Stimulated activated CD4-positive, alpha-beta T cell treated with anti-CD3 and anti-CD28 coated beads, Interleukin-12 subunit alpha, Interleukin-12 subunit beta, amount 100 ng/mL, for 48 hours (primary cell): Measurements from ENCODE around the gene FNDC11.

Source experiments
- DNase-seq, 3 donors: peaks; one replicate each; pipeline ENCODE4 v3.0.0-alpha.2; 2020; ENCODE audit warnings: low read depth in 2 of 3, low spot score in 1 of 3

Gene FNDC11

DNA sequence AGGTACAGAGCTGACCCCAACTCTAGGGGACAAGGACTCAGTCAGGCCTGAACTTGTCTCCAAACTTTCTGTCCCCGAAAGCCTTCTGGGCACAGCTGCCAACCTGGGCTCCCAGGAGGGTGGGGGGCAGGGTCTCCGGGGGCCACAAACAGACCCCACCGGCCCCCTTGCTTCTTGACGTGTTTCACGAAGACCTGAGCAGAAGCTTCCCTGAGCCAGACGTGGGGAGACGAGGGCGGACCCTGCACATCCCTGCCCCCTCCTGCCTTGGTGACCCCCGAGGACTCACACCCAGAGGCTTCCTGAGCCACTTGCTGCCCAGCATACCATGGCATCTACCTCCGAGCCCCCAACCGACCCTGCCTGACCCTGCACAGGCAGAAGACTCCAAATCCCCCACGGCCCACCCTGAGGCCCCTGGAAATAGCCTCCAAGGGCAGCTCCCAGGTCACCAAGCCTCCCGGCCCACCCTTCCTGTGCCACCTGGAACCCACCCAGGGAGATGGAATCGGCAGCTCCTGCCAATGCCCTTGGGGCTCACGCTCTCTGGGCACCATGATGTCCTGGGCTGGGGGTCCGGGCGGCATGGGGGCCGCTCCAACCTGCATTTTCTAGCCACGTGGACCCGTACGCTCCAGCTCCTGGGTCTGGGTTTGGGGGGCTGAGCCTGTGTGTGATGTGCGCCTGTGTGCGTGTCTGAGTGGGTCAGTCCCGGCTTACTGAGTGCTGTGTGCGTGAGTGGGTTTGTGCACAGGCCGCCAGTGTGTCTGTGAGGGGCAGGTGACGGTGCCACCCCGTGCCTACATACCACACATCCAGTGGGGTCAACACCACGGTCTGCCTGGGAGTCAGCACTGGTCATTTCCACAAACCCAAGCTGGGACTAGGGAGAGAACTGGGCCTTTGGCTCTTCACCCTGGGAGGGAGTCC, 14.3 kb upstream of the FNDC11 start:
- no peak for DNase-seq

DNA sequence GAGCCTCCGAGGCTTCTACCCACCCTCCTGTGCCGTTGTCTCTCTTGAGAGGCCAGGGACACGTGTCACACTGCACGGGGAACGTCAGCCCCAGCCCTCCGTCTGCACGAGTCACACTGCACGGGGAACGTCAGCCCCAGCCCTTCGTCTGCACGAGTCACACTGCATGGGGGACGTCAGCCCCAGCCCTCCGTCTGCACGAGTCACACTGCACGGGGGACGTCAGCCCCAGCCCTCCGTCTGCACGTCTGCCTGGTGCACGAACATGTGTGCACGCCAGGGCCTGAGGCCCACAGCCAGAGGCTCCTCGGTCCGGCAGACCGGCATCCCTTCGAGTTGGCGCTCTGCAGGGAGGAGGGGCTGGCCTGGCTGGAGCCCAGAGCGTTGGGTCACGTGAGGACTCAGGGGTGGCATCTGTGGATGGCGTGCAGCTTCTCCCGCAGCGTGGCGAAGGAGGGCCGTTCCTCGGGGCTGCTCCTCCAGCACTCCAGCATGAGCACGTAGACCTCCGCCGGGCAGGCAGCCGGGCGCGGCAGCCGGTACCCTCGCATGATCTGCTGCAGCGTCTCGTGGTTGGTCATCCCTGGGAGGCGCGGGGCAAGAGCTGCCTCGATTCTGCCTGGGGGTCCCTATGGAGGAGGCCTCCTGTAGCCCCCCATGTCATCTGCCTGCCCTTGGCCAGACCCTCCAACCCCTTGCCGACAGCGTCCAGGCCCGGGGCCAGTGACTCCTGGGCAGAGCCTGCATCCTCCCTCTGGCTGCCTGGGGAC, 13.4 kb upstream of the FNDC11 start:
- no peak for DNase-seq

DNA sequence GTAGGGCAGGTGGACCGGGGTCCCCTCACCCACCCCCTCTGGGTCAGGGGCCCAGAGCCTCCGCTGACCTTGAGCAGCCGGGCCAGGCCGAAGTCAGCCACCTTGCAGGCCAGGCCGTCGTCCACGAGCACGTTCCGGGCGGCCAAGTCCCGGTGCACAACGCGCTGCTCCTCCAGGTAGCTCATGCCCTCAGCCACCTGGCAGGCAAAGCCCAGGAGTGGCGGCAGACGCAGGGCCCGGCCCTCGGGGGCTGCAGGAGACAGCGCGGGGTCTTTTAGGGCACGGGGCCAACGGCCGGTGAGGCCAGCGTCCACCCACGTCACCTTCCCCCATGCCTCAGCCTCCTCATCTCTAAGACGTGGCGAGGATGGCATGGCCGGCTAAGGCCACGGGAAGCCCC, 12.6 kb upstream of the FNDC11 start:
- DNase-seq: no peak

DNA sequence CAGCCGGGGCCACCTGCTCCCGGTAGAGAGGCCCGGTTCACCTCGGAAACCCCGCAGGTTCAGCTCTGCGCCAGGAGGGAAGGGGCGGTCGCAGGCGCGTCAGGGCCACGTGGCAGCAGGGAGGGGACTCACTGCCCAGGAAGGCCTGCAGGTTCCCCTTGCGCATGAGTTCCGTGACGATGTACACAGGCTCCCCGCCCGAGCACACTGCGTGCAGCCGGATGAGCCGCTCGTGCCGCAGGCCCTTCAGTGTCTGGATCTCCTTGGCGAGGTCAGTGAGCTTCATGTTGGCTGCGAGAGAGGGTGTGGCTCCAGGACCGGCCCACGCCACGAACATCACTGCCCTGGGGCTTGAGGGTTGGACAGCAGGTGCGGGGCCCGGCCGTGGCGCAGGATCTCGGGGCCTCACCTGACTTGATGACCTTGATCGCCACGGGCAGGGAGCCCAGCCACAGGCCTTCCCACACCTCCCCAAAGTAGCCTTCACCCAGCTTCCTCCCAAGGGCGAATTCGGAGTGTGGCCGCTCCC, 11.9 kb upstream of the FNDC11 start:
- no peak for DNase-seq

DNA sequence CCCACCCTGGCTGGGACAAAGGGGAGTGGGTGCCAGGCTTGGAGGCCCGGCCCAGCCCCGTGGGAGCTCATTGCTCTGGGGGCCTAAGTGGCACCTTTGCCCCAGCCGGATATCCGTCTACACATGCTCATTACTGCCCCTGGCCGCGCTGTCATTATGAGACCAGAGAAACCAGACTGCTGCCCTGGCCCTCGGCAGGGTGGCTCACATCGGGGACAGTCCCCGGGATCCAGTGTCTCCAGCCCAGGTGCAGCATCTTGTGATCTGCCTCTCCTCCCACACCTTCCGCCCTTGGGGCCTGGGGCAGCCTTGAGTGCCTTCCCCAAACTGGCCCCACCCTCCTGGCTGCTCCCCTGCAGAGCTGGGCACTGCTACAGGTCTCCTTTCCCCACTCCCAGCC, 11.3 kb upstream of the FNDC11 start:
- DNase-seq: no peak

DNA sequence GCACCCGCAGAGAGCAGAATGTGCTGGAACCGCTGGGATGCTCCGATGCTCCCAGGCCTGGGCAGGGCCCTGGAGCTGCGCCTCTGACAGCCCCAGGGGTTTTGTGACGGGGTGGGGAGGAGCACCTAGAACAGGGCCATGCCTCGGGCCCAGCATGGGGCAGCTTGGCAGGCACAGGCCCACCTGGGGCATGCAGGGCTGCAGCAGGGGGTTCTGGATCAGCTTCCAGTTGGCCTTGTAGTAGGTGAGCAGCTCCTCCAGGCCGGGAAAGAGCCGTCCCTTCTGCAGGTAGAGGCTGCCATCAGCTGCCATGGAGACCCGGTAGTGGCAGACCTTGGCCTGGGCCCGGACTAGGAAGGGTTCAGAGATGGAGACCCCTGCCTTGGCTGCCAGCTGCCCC, 10.8 kb upstream of the FNDC11 start:
- no peak for DNase-seq

DNA sequence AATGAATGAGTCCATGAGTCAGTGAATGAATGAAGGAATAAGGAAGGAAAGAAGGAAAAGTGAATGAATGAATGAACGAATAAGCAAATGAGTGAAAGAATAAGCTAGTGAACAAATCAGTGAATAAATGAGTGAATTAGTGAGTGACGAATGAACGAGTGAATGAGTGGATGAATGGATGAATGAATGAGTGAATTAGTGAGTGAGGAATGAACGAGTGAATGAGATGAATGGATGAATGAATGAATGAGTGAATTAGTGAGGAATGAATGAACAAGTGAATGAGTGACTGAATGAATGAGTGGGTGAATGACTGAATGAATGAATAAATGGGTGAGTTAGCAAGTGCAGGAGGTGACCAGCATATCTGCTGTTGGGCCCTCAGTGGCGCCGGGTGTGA, 10.2 kb upstream of the FNDC11 start:
- DNase-seq: no peak

DNA sequence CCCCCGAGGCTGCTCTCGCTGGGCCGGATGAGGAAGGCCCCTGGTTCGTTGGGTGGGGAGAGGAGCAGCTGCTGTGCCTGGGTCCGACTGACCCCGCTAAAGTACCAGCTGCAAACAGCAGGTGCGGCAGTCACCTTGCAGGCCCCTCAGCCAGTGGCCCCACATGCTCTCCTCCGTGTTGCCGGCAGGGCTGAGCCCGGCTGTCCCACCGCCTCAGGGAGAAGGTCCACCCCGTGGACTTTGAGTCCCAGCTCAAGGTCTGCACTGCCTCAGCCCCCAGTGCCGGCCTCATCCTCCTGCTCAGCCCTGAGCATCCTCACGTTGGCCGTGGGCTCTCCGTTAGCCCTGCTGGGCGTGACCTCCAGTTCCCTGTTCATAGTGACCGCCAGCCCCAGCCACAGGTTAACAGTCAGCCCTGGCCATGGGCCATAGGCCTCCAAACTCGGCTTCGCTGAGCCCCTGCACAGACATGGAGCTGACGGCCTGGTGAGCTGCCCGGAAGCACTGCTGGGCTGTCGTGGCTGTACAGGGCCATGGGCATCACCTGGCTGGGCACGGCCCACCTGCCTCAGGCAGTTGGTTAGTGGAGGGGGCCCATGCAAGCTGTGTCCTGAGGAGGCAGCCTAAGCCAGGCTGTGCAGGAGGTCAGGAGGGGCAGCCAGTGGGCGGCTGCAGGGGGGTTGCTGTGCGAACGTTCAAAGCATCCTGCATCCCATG, 9.6 kb upstream of the FNDC11 start:
- no peak for DNase-seq

DNA sequence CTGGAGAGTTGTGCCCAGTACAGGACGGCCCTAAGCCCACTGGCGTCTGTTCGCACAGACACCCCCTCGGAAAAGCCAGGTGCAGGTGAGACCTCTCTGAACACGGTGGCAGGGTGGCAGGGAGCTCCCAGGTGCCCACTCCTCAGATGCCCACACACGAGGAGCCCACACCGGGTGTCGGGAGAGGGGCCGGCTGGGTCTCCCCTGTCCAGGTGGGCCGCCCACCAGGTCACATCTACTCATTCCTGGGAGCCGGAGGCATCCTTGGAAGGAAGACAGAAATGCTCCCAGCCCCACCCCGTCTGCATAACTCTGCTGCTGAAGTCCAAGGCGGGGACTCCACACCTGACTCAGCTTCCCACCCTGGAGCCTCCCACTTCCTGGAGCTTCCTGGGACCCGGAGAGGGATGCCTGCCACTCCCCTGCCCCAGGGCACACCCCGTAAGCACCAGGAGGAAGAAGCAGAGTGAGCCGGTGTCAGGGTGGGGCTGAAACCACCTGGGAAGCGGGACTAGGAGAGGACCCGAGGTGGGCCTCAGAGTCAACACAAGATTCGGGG, 8.9 kb upstream of the FNDC11 start:
- DNase-seq: no peak

DNA sequence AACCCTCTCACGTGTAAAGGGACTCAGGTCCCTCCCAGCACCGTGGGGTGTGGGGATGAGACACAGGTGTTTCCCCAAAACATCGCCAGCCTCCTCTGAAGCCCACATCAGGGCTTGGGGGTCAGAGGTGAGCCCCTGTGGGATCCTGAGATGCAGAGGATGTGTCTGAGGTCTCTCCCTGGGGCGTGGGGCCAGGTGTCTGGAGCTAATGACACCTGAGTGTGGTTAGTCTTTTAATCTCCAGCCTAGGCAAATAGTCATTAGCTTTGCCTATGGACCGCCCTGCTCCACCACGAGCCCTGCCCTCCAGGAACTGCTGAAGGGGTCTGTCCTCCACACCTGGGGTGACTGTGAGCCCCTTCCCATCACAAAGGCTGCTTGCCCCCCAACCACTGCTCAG, 8.1 kb upstream of the FNDC11 start:
- no peak for DNase-seq

DNA sequence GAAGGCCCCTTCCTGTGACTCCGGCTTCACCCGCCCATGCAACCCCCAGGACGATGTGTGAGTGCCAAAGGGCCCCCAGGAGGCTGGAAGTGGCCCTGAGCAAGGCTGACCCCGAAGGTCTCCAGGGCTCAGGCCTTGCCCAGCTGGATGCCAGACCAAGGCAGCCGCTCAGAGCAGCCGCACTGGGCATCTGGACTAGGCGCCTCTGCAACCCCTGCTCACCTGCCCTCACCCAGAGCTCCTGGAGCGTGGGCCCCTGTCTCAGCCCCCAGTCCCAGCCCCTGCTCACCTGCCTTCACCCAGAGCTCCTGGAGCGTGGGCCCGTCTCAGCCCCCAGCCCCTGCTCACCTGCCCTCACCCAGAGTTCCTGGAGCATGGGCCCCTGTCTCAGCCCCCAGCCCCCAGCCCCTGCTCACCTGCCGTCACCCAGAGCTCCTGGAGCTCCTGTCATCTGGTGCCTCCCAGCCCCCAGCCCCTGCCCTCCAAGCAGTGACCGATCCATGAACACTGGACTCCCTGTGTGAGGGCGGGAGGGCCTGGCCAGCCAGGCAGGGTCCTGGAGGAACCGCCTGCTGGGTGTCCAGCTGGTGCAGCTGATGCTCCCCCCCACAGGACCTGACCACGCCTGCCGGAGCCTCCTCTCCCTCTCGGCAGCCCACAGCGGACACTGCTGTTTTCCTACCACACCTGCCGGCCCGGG, 7.6 kb upstream of the FNDC11 start:
- no peak for DNase-seq

DNA sequence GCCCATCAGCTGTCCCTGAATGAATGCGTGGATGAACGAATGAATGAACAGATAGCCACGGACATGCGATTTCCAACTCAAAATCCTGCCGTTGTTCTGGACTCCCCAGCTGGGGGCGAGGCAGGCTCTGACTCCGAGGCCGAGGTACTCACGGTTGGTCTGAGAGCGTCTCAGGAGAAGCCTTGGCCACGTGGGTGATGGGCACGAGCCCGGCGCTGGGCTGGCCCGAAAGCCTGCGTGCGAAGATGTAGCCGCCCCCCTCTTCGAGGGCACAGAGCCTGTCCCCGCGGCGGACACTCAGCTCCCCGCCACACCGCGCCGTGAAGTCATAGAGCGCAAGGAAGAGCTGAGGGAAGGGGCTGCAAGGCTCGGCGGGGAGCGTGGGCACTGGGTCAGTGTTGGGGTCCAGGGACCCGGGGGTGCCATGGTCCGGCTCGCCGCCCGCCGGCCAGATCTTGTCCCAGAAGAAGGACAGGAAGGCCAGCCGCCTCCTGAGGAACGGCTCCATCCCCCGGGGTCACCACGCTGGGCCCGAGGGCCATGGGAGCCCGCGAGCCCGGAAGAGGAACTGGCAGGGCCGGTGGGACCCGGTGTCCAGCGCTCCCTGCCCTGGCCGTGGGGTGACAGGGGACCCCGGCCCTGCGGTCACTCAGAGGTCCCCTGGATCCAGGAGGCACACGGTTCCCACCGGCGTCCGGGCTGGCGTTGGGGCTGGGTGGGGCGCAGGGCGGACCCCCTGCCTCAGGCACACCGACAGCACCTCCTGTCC, 6.8 kb upstream of the FNDC11 start:
- no peak for DNase-seq

DNA sequence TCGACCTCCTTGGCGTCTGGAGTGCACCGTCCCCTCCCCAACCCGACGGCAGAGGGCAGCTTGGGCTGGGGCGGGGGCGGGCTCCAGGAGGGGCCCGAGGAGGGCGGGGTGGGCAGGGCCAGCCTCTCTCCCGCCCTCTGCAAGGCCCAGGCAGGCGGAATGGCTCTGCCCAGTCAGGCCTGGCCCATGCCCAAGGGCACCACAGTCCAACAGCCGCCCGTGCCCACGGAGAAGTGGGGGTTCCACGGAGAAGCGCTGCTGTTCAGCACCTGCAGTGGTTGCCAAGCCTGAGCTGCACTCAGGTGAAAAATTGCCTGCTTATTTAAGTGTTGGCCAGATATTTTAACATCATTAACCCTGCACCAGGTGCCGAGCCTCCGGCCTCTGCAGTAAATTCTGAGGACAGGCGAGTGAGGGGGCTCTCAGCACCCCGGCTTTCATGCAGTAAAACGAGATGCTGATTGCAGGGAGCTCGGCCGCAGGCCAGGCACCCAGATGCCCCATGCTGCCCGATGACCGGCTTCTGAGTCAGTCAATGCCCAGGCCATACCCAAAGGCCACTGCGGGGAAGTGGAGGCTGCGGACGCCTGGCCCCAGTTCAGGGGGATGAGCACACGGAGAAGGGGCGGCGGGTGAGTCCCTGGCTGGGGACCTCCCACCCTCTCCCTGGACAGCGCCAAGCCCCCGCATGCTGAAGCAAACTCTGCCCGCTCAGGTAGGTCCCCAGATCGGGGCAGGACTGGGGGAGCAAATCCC, 6.1 kb upstream of the FNDC11 start, which contains the start of gene SRMS:
TSS of gene SRMS (minus strand) at position 25 of the 756 bp plus-strand sequence. CDS start 286 bp downstream, outside the sequence.
- no peak for DNase-seq

DNA sequence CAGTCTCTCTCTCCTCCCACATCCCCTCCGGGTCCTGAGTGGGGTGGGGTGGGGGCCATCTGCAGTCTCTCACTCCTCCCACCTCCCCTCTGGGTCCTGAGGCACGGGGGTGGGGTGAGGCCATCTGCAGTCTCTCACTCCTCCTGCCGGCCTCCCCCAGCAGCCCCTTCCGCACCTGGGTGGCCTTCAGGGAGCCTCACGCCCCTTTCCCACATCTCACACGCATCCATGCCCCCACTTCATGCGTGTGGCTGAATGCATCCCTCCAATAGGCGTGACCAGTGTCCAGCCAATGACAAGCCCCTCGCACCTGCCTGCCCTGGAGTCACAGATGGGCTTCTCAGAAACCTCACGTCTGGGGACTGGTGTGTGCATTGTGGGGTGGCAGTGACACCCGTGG, 5.4 kb upstream of the FNDC11 start:
- DNase-seq: no peak

DNA sequence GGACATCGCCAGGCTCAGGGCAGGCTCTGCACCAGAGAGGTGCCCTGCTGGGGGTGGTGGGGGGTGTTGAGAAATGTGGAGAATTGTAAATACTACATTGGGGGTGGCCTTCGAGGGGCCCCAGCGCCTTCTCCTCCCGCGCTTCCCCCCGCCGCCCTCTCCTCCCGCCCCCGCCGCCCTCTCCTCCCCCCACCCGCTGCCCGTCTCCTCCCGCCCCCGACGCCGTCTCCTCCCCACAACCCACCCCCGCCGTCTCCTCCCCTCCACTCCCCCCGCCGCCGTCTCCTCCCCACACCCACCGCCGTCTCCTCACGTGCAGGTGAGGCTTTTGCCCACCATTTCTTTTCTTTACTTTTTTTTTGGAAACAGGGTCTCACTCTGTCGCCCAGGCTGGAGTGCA, 4.9 kb upstream of the FNDC11 start:
- DNase-seq: no peak

DNA sequence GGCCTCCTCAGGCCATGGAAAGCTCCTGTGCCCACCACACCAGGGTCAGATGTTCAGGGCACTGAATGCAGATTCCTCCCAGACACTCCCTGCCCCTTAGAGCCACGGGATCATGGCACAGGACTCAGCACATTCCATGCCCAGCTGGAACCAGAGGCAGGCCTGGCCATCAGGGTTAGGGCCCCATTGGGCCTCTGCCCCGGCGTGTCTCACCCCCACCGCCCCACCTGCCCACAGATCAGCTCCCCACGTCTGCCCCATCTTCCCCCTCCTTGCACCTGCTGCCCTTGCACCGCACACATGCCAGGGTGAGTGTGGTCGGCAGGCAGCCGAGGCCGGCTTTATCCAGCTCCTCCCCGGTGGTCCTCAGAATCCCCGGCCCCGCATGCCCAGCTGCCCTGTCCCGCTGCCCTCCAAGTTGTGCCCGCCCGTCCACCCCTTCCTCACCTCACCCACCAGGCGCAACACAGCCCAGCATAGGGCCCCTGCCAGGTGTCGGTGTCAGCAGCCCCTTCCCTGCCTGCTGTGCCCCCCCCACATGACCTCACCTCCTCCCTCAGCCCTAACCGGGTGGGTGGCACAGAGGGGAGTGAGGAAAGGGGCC, 4.2 kb upstream of the FNDC11 start:
- no peak for DNase-seq

DNA sequence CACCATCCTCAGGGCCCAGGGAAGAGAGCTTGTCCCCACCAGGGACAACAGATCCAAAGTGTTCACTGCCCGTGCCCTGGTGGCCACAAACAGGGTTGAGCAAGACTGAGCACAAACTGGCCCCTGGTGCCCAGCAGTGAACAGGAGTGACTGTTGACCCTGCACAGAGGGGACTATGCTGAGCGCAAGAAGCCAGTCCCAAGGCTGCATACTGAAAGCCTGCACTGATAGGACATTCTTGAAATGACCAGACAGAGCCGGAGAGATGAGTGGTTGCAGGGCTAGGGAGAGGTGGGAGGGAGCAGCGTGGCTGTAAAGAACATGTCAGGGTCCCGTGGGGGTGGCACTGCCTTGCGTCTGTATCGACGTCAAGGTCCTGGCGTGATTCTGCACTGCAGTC, 2.9 kb upstream of the FNDC11 start:
- no peak for DNase-seq

DNA sequence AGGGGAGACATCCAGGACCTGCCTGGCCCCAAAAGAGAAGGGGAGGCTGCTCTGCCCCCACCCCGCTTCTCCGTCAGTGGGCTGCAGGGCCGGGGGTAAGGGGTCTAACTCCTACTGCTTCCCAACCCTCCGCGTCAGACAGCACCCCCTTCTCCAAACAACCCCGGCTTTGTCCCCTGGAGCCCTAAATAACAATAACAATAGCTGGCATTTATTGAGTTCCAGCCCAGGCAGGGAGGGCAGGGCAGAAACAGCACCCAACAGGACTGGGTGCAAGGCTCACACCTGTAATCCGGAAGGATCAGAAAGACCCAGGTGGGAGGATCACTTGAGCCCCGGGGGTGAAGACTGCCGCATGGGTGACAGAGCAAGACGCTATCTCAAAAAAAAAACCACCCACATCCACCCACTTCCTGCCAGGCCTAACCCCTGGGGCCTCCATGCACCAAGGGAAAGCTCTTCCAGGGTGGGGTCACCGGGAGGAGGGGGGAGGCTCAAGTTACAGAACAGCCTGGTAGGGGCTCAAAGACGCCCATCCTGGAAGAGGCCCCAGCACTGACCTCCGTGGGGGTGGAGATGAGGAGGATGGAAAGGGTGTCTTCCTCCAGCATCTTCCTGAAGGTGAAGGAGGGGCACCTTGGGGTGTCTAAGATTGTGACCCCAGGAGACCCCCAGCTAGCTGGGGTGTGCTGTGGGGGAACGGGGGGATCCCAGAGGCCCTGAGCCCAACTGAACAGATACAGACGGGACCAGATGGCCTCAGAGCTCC, 1.3 kb upstream of the FNDC11 start:
- DNase-seq: no peak
